Astrocyte of the hippocampus (primary cell): ENCODE data around the gene CA10.
A peak's percentile ranks its signal among the peaks of the same experiment; 100 is the strongest.

Experiments
- DNase-seq: peaks from one replicate; pipeline ENCODE4 v3.0.0; 2011; ENCODE audit warnings: low read depth, low spot score

Gene CA10

DNA sequence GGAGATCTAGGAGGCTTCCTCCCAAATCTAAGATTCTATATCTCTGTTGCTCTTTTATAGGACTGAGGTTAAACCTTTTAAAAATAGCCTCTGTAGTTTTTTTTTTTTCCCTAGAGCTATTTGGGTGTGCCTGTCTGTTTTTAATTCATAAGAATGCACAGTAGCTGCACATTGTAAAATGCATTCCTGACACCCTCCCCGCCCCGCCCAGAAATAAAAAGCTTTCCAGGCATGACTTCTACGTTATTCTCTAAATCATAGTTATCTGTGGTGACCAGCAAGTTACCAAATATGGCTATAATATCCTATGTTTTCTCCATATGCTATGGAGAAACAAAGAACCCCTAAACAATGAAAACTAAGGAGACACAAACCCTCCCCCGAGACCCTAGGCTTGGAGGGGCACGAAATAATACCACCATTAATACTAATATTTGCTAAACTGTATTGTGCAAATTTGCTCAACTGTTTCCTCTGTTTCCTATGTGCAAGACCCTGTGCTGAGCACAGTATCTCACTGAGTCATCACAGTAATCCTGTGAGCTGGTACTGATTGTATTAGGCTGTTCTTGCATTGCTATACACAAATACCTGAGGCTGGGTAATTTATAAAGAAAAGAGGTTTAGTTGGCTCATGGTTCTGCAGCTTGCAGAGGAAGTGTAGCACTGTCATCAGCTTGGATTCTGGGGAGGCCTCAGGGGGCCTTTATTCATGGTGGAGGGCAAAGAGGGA, 388.3 kb downstream of the CA10 start:
- DNase-seq = peak; percentile 3

DNA sequence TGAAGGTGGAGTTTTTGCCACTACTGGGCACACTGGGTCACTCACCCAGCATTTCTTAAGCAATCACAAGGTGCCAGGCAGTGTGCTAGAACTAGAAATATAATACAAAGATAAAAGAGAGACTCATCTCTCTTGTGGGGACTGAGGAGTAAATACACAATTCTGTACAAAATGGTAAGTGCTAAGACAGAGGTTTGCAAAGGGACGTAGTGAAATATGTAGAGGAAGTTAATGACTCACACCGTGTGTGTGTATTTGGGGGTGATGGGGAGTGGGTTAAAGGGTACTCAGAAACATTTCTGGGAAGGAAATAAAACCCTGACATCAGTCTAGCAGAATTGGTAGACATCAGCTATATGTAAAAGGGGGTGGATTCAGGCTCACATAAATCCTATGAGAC, 389.3 kb downstream of the CA10 start:
- DNase-seq = no peak

DNA sequence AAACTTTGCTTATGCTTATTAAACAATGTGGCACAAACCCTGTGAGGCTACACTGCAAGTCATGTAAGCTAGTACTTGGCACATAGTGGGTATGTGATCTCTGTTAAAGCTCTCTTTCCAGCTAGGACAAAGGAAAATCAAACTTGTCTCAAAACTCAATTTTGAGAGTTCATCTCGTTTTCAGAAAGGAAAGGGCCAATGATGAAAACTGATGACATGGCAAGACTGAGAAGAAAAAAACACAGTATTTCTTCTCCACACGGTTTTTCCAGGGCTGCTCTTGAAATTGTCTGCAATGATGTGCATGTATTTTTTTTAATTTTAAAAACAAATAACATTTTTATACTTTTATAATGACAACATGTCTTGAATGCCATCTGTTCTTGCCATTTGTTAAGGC, 389.8 kb downstream of the CA10 start:
- DNase-seq = no peak

DNA sequence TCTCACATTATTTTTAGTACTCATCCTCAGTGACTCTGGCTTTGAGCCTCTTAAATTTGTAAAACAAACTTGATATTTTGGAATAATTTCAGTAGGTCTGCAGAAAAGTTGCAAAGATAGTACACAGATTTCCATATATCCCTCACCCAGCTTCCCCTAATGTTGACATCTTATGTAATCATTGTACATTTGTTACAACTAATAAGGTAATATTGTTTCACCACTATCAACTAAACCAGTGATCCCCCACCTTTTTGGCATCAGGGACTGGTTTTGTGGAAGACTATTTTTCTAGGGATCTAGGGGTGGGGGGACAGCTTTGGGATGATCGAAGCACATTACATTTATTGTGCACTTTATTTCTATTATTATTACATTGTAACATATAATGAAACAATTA, 391.2 kb downstream of the CA10 start:
- DNase-seq = no peak

DNA sequence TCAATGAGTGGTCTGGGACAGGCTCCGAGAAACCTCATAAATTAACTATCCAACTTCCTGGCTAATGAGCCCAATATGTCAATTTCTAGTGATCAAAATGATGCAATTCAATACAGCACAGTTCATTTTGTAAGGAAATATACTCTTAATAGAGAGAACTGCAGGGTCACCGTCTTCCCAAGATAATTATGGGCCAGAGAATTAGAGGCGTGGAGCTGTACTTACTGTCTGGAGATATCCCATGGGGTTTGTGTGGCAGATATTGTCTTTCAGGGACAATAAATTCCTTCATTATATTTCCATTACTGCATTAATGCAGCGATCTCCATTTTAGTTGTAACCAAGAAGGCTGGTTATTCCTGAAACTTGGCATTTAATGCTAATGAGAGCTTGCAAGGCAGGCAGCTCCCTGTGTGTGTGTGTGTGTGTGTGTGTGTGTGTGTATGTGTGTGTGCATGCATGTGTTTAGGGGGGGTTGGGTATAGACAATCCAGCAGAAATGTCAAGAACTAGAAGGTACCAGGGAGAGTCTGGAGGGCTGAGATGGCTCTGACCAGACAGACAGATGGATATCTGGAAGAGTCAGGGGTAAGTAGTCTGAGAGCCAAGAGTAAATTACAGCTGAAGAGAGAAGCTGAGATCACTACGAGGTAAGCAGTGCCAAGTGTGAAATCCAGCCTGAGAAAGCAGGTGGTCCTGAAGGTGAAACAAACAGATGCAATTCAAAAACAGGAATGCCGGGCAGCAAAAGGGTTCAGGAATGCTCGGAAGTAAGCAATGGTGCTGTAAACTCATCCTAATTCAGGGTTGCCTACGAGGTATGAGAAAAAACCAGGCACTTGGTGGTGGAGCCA, 393.0 kb downstream of the CA10 start:
- no peak for DNase-seq

DNA sequence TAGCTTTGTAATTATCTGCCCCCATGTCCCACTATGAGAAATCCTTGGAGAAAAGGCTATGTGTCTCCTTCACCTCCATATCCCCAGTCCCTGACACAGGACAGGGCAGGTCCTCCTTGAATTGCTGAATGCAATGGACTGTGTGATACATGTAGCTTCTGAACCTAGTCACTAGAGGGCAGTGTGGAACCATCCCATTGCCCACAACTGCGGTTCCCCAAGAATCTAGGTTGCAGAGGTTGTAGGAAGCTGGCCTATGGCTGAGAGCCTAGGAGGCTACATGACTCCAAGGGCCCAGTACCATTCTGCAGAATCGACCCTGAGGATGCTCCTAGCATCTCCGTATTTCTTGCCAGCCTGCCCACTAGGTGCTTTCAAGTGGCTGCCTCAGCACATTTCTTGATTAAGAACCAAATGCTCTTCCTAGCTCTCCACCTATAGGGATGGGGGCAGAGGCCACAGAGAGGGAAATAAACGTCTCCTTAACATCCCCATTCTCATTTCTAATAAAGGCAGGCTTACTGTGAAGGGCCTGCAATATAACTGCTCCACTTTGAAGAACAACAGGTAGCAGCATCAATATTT, 394.0 kb downstream of the CA10 start:
- peak; percentile 82 for DNase-seq

DNA sequence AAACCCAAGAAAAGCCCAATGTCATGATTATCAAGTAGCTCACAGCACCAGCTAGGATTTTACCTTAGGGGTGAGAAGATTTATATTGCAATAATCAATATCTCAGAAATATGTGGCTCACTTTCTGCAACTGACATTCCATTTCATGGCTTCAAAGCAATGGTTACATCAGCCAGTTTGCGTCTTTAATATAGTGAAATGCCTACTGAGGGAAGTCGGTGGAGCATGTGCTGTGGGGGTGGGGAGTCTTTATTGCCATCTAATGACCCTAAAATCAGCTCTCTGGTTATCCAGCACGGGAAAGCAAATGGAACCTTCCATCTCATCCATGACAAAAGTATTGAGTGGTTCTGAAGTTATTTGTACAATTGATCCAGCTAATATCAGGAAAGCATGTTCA, 395.5 kb downstream of the CA10 start:
- DNase-seq = no peak

DNA sequence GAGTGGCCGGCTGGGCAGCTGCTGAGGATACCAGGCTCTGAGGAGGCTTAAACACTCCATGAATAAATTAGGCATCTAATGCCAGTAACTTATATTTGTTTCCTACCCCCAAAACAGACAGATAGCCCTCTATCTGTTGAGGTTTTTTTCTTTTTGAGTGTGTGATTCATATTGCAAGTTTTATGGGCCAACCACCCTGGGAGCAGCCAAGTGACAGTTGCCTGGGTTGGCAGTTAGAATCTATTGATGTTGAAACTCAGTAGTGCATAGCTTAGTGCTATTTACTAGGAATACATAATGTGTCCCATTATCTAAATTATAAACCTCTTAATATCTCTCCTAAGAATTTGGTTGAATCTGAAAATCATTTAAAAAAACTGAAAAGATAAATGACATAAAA, 397.4 kb downstream of the CA10 start:
- no peak for DNase-seq

DNA sequence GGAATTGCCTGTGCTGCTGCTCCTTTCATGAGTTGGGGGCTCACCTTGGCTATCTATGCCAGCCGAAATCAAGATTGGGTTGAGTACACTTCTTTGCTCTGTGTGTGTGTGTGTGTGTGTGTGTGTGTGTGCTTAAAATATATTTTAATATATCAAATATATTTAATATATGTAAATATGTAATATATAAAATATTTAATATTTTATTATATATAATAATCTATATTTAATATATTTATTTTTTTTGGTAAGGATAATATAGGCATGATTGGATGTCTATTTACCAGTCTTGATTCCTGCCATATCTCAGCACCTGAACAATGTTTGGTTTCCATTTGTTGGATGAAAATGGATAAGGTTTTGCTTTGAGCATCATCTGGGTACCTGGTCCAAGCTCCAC, 399.3 kb downstream of the CA10 start:
- no peak for DNase-seq

DNA sequence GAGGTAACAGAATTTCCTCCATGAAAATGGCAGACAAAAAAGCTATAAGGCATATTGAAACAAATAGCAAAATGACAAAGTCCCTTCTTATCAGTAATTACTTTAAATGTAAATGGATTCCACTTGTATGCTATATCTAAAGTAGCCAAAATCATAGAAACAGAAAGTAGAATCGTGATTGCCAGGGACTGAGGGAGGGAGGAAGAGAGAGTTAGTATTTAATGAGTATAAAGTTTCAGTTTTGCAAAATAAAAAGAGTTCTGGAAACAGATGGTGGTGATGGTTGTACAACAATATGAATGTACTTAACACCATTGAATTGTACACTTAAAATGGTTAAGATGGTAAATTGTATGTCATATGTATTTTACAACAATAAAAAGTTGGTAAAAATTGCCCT, 407.4 kb downstream of the CA10 start:
- DNase-seq = no peak

DNA sequence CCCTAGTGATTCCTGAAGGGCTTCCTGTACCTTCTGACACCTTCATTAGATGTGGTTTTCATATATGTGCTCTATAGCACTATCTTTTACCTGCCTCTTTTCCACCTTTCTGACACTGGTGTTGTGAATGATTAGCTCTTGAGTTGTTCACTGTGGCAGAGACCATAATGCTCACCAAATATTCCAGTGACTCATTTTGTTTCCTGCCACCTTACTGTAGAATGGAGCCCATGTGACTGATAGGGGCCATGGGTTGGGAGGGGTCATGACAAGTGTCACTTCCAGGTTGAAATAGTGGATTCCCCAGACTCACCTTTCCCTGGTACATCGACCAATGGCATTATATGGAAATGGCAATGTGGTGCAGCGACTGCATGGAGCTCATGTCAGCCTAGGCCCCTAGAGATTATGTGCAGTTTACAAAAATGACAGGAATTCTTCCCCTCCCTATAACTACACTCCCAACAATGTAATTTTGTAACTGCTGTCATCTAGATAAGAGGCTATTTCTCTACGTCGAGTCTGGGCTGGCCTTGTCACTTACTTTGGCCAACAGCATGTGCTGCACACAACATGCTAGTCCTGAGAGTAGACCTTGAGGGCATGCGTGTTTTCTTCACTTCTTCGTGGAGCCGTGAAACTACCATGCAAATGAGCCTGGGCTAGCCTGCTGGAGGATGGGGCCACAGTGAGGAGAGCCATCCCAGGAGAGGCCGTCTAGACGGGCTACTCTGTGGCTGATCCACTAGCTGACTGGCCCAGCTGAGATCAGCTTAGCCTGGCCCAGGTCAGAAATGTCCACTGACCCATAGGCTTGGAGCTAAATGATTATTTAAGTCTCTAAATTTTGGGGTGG, 409.5 kb downstream of the CA10 start:
- DNase-seq = no peak

DNA sequence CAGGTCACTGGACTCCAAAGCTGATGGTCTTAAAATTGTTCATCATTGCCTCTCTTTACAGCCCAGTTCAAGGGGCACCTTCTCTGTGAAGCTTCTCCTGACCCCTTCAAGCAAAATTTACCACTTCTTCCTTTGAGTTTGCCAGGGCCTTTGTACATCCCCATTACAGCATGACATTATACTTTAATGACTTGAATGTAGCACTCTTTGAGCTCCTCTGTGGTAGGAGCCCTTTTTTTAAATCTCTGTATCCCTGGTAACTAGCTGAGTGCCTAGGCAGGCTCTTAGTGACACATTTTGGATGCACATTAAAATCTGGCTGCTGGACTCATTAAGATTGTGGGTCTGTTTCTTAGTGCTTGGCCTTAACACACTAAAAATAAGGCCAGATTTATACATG, 412.1 kb downstream of the CA10 start:
- no peak for DNase-seq

DNA sequence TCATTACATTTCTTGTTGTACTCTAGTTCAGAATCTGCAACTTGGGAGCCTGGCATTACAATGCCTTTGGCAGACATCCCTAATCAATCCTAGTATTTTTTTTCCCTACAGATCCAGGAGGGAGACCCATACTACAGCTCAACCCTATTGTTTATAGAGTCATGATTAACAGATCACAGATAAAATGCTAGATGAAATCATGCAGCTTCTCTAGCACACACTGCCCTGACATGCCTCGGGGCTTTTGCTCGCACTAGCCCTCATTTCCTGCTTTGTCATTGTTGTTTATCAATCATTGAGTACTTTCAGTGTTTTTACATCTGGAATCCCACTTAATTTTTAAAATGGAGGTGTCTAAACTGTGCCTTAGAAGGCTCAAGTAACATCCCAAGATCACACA, 412.5 kb downstream of the CA10 start:
- DNase-seq = no peak

DNA sequence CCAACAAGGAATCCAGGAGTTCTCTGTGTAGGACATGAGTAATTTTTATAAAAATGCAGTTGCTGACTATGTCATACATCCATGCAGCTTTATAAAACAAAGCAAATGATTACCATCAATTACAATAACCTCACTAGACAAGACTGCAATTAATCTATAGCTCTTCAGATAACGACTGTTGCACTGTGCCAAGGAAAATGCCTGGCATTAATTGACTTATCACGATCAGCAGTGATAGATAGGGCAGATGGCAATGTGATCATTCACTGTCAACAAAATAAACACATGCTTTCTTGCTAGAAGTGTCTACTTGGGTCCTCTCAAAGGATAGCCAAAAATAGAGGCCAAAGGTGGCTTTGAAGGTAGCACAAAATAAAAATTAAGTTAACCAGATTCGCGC, 415.0 kb downstream of the CA10 start:
- no peak for DNase-seq

DNA sequence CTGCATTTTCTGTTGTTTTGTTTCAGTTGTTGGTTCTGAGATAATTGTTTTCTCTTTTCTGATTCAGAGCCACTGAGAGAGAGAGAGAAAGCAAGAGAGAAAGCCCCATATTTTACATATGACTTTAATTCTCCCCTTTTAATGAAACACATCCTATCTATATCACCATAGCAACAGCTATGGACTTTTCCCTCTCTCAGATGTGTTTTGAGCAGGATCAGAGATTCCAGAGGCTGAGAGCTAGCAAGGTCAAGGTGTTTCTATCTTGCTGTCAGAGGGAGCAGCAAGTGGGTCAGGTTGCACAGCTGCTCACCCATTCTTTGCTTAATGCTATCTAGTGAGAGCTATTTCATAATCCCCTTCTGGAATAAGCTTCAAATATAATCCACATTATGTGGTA, 415.9 kb downstream of the CA10 start:
- no peak for DNase-seq

DNA sequence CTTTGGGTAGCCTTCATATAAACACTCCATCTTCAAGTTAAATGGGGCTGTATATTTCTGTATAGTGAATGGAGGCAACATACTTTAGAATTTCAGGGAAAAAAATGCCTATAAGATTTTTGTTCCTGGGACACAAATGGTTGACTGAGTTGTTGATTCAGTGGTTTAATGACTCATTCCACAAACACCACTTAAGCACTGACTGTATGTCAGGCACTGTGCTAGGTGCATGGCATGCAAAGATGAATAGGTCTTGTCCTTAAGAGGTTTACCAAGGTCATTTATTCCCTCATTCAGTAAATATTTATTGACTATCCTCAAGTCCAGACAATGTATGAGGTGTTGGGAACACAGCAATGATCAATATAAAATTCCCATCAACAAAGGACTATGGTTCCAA, 417.1 kb downstream of the CA10 start:
- peak; percentile 50 for DNase-seq

DNA sequence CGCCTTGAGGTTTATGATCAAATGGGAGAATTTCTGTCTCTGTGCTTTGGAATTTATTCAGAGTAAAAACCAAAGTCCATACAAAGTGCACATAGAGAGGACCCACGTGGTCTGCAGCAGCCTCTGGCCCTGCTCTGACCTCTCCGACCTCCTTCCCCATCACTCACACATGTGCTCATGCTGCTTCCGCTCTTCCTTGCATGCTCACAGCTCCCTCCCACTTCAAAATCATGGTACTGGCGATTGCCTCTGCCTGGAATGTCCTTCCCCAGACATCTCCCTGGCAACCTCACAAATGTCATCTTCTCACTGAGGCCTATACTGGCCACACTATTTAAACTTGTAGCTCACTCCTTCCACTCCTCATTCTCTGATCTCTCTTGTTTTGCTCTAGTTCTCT, 418.0 kb downstream of the CA10 start:
- DNase-seq = no peak

DNA sequence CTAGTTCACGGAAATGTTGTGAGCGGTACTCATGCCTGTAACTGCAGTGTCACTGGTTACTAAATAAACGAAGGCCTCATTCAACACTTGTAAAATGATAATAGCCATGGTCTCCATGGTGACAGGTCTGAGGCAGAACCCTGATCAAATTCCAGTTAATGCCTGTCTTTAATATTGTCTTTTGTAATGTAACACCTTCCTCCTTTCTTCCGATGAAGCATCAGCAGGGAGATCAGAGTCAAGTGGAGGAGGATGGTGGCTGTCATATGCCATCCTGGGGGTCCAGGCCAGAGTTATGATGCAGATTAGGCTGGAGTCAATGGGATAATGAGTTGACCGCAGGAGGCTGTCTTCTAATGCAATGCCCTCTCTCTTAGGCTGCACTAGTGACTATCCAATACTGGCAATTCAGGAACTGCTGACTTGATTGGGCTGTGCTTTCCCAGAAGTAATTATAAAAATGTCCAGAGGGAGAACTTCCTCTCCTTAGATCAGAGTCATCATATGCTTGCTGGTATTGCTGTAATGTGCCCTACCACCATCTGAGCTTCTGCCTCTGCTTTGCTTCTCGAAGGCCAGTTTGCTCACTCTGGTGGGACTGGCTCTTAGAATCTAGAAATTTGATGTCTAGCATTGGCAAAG, 419.1 kb downstream of the CA10 start:
- DNase-seq = no peak

DNA sequence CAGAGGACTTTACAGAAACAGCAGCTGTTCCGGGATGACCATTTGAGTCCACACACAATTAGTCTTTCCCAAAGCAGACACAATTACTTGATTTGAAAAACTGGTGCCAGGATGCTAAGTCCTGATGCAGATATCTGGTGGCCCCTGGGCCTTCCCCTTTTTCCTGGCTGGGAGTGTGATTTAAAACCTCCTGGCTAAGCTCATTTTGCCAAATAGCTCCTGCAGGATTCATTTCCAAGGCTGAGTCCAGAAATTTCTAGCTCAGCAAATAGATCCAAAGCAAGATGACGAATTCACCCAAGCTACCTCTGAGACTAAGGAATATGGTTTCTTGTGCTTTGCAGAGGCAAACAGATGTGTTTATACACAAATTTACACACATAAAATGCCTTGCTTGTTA, 422.2 kb downstream of the CA10 start:
- DNase-seq = no peak

DNA sequence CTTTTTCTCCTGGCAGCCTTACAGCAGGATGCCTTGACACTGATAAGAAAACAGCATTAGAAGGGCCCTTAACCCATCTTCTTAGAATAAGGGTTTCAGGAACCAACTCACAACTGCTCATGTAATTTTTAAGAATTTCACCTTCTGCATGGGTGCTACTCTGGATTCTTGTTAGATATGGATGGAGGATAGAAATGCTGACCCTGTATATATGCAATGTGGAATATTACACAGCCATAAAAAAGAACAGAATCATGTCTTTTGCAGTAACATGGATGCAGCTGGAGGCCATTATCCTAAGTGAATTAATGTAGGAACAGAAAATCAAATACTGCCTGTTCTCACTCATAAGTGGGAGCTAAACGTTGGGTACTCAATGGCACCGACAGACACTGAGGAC, 423.5 kb downstream of the CA10 start:
- DNase-seq = no peak

DNA sequence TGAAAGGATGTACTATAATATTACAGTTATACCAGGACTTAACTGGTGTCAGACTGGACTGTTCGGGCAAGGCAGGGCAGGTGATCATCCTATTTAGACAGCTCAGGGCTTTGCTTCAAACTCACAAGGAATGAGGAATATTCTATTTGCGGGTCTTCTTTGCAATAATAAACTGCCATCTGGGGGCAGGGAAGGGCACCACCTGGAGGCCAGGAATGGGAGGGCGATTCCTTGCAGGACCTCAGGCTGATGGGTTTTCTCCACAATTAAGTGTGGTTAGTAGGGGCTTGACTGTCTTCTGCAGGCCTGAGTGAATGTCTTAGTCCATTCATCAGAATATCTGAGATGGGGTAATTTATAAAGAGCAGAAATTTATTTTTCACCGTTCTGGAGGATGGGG, 424.1 kb downstream of the CA10 start:
- DNase-seq = peak; percentile 14
